ENCODE data around the gene OMG.
"Not testable (repeated sequence)": the region's sequence is repeated elsewhere in the genome, so short reads cannot be mapped to it uniquely, and the experiment has no call there.

Gene OMG

DNA sequence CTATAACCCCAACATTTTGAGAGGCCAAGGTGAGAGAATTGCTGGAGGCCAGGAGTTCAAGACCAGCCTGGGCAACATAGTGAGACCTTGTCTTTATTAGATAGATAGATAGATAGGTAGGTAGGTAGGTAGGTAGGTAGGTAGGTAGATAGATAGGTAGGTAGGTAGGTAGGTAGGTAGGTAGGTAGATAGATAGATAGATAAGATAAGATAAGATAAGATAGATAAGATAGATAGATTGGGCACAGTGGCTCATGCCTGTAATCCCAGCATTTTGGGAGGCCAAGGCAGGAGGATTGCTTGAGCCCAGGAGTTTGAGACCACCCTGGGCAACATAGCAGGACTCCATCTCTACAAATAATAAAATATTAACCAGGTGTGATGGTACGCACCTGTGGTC lies 34.1 kb downstream of the OMG start:
- not testable (repeated sequence) for DNase-seq (ENCODE audit: low spot score)

DNA sequence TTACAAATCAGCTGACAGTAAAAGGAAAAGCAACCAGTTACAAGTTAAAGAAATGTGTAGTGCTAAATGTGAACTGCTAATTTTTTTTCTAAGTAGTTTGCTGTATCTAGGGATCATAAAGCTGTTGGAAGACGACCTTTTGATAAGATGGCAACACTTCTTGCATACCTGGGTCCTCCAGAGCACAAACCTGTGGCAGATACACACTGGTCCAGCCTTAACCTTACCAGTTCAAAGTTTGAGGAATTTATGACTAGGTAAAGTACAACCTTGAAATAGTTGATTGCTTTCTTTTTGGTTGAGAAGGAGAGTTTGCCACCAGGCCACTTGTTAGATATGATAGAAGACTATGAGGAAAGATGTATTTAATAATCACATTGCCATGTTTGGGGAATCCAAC lies 35.4 kb downstream of the OMG start:
- DNase-seq (ENCODE audit: low spot score), result no peak

DNA sequence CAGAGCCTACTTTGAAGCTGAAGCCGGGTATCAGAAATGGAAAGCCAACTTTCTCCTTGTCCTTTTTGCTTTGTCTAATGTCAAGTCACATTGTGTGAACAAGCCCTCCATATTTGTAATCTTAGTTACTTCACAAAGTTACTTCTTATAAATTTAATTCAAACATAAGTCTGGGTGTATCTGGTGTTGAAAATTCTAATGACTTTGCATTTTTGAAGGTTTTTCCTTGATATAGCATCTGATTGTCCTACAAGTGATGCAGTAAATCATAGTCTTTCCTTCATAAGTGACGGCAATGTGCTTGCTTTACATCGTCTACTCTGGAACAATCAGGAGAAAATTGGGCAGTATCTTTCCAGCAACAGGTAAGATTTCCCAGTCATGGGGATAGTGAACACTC lies 36.9 kb downstream of the OMG start:
- no peak for DNase-seq (ENCODE audit: low spot score)

DNA sequence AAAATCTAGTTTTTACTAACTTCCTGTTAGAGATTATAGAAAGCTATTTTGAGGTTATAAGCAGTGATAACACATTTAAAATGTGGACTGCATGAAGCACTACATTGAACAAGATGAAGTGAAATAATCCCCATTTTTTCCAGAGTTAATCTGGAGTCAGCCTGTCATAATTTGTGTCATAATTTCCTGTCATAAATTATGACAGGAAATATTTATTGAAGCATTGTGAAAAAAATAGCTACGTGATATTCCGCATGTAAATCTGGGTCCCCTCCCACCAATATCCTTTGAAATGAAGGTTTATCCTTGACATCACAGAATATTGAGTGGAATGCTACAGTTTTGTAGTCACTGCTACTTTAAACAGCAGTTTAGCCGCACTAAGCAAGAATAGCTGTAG lies 40.1 kb downstream of the OMG start:
- no peak for DNase-seq (ENCODE audit: low spot score)

DNA sequence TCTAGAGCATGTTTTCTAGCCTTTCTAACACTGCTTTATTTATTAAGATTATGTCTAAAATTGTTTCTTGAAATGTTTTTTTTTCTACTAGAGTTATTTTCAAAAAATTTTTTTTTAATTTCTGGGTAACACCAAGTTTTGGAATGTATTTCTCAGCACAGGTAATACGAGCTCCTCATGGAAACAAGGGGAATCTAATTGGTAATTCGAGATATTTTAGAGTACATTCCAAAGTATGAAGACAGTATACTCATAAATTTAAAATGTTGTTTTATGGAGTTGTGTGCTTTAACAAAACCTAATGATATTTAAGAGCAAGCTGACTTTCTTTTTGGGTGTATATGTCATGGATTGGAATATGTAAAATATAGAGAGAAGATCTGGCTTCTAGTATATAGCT lies 42.4 kb downstream of the OMG start:
- no peak for DNase-seq (ENCODE audit: low spot score)

DNA sequence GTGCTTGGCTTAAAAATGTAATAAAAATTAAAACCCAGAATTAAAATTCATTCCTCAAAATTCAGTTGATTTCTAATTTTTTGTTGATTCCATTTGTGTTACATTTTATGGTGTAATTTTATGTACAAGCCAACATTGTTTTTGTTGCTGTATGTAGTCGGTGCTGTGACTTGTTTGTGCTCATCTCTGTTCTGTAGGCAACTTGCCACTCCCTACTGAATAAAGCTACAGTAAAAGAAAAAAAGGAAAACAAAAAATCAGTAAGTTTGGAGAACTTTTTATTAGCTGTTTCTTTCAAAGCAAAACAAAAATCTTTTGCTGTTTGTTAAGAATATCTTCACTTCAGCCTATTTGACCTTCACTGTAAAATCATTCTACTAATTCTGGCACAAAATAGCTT lies 44.3 kb downstream of the OMG start:
- no peak for DNase-seq (ENCODE audit: low spot score)

DNA sequence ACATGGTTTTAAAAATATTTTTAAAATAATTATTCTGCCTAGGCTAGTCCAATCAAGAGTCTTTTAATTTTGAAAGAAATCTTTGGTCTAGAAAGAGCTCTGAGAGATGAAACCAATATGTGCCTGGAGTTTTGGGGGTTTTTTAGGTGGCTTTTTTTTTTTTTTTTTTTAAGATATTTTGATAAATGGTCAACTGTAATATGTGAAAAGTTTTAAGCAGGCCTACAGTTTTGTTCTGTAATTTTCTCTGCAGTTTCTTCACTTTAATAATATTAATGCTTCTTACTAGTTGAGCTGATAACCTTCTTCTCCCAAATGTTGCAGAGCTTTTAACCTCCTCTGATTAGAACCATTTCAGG lies 45.1 kb downstream of the OMG start:
- DNase-seq (ENCODE audit: low spot score), result no peak

DNA sequence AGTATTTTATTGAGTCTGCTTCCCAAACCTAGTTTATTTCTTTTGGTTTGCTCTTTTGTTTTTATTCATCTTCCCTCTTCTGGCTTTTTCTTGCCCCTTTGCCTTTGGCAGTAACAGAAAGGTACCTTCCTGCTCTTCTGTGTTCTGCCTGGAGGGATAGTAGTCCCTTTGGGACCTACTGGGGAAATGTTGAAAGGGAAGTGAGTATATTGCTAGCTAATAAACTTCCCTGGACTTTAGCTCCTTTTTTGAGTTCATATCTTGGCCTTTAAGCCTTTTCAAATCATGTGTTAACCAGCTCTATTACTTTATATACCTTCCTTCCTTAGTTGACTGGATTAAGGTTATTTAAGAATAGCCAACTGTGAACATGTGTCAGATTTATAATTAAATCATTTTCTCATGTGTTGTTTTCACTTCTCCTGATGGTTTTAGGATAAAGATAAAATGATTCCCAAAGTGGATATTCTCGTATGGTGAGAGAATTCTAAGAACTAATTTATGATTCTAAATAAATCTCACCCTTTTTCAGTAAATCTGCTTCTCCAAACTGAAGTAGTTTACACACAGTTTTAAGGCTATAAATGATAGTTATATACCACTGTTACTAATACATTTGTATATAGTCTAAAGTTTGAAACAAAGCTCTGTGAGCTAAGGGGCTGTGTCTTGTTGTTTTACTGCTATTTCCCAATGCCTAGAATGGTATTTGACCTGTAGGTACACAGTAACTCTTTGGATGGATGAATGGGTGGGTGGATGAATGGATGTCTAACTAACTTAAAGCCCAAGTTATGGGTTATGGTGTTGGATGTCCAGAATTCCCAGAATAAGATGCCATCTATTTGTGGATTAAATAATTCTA lies 45.7 kb downstream of the OMG start:
- no peak for DNase-seq (ENCODE audit: low spot score)

DNA sequence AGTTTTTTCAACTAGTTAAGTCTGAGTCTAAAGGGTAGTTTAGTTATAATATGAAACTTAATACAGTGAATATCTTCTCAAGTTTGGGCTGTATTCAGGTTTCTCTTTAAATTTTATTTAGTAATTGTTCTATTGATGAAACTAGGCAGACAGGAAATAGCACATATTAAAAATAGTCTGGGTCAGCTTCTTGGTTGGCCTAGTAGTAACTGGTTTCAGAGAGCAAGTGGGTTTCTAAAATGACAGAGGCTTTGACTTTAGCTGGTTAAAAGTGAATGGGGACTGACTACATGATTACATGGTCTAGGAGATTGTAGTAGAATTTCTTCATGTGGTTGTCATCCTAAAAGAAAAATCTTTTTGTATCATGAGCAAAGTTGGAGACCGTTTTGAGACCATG lies 46.8 kb downstream of the OMG start:
- DNase-seq (ENCODE audit: low spot score), result no peak

DNA sequence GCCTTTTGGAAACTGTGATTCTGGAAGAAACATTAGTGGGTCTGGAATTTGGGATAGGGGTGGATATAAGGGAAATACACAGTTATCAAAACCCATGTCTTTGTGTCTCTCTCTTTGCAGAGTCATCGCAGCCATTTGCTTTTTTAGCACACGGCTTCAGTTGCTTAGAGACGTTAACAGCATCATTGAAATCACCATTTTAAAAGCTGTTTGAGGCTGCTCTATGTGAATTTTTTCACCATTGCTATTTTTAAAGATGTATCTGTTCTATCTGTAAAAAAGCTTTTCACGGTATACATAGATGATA lies 47.3 kb downstream of the OMG start:
- DNase-seq (ENCODE audit: low spot score), result no peak

DNA sequence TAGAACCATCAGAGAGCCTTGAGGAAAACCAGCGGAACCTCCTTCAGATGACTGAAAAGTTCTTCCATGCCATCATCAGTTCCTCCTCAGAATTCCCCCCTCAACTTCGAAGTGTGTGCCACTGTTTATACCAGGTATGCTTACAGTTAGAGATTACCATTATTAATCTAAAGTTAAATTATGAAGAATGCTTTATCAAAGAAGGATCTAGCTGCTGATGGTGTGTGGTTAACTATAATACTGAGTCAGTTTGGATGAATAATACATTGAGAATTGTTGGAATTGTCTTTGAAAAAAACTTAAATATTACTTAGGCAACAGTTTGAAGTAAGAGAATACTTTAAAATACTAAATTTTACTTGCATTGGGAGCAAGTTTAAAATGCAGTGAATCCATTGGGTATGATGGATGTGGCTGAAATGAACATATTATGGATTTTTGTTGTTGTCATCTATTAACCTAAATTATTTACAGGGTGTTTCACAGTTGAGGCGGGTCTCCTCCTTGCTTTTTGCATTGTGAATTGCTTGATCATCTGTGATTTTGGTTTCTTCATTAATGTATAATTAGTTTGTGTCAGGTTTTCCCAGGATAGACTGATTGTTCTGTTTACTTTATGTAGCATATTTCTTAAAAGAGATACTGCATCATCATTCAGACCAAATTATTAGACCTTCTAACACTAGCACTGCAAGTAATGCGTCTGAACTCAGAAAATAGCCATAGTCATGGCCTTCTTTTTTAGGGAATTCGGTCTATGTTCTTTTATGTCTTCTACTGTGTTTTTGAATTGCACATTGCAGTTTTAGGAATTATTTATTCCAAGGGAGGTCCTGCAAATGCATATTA lies 47.8 kb downstream of the OMG start:
- DNase-seq (ENCODE audit: low spot score), result no peak

Measured in LoVo (cell line).